Stimulated activated CD4-positive, alpha-beta T cell treated with anti-CD3 and anti-CD28 coated beads, Interleukin-12 subunit alpha, Interleukin-12 subunit beta, amount 100 ng/mL, for 48 hours (primary cell): Measurements from ENCODE around the gene PHACTR1.
"Not testable (repeated sequence)": the region's sequence is repeated elsewhere in the genome, so short reads cannot be mapped to it uniquely, and the experiment has no call there.

Experiments used
- DNase-seq, 3 donors: peaks; one replicate each; pipeline ENCODE4 v3.0.0-alpha.2; 2020; ENCODE audit warnings: low read depth in 2 of 3, low spot score in 1 of 3

PHACTR1 gene

DNA sequence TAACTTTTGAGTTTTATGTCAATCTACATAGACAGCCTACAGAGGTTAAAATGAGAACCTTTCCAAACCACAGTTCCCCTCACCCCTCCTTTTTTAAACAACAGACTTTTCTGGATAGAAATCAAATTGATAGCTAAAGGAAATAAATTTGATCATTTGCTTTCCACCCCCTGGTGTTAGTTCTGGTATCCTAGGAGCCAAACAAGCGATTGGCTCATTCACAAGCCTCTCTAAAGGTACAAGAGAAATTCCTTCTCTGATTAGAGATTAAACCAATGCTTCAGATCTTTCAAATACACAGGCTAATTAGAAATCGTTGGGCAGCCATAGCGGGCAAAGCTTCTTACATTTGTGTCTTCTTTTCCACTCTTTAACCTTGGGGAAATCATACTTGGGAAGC lies 379.5 kb downstream of the PHACTR1 start:
- DNase-seq: no peak

DNA sequence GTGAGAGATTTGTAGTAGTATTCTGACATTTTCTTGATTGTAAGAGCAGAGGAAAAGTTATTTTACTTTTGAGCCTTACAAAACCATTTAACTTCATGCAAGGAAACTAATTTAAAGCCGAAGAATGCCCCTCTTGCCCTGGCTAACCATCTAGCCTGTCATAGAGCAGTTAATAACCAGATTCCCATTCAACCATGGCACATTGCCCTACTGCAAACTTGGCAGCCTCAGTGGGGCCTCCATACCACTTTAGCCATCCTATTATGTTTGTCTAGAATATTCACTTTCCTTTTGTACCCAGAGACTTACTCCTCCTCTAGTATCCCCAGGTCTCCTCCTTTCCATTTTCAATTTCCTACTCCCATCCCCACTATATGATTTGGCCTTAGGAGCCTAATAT lies 380.9 kb downstream of the PHACTR1 start:
- DNase-seq: no peak

GRCh38 chr6:13098006-13098405 lies 381.4 kb downstream of the PHACTR1 start:
- no peak for DNase-seq

- no peak for DNase-seq
These were observed 382.4 kb downstream of the PHACTR1 start for GRCh38 chr6:13098793-13099570.

DNA sequence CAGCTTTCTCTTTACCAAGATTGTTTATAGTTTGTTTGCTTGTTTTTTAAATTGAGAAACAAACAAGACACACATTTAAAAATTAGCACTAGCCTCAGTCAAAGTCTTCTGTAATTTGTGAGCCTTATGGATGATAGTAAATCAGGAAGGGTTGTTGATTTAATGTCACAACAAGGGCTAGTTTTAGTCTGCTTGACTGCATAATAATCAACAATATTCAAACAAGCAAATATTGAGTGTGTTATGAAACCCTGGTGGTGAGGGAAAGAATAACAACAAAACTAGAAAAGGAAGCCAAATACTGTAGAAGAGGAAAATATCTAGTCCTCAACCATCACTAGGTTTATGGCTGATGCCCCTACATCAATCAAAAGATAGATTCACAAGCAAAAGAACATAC lies 383.2 kb downstream of the PHACTR1 start:
- no peak for DNase-seq

DNA sequence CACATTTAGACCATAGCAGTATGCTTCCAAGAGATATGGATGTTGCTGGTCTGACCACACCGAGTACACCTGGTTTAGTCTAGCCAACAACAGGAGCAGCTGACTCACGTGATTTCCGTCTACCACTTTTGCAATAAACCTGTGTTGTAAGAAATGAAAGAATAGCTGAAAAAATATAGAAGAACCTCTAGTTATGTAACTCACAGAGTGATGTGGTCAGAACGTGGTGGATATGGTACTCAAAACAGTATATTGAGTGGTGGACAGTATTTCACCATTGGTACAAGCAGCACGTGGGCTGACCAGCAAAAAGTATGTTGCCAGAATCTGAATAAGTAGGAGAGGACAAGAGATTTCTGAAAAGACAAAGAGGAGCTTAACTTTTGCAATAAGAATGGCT lies 384.8 kb downstream of the PHACTR1 start:
- no peak for DNase-seq

DNA sequence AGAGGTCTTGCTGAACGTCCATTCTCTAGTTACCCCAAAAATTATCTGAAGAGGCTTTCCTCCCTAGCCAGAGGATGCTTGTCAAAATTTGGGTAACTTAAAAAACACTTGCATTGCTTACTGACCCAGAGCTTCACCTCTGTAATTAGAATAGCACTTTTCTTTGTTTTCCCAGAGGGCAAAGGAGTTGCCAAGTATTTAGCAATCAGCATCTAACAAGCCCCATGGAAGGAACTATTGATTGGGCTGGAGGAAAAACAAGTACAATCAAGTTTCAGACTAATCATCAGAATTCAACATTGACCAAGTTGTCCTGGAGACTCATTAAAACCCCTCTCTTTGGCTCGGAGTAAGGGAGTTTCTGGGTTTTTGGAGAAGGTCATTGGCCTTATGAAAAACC lies 385.4 kb downstream of the PHACTR1 start:
- DNase-seq: no peak

DNA sequence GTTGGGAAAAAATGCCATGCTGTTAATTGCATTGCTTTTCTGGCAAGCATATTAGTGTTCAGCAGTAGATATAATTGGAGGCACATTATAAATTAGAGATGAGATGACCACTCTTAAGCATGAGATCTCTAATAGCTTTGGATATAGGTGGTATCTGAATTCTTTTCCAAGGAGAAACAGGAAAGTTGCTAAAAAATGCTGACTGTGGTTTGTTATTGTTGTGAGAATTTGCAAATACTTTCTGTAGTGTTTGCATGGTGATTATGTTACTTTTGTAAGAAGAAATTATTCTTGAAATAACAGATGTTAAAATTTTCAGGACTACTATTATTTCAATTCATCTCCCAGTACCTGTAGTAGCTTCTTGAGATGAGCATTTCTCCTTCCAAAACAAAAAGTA lies 386.6 kb downstream of the PHACTR1 start:
- DNase-seq: no peak

GRCh38 chr6:13105139-13105538 lies 388.6 kb downstream of the PHACTR1 start:
- no peak for DNase-seq

DNA sequence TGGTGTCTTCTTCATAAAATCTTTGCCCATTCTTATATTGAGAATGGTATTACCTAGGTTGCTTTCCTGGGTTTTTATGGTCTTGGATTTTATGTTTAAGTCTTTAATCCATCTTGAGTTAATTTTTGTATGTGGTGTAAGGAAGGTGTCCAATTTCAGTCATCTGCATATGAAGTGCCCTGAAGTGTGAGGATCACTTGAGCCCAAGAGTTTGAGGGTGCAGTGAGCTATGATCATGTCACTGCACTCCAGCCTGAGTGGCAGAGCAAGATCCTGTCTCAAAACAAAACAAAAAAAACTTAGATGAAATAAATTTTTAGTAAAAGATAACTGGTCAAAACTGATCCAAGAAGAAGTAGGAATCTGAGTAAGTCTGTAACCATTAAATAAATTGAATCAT lies 396.4 kb downstream of the PHACTR1 start:
- no peak for DNase-seq

GRCh38 chr6:13113376-13113775 lies 396.8 kb downstream of the PHACTR1 start:
- DNase-seq: no peak

- no peak for DNase-seq
These were observed 397.5 kb downstream of the PHACTR1 start for GRCh38 chr6:13113981-13114593.

DNA sequence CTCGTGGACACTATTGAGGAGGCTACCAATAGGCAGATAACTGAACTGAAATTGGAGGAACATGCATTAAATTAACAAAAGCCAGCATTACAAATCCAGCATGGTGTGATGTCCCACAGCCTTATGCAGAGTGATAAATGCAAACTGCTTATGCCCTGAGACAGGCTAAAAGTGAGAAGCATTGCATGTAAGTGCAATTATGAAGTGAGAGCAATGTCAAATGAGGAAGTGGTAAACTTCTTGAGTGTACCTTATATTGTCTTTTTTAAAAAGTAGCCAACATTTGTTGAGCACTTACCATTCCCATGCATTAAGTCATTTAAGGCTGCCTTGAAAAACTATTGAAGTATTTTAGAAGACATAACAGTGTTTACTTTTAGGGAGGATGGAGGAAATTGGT lies 399.6 kb downstream of the PHACTR1 start:
- no peak for DNase-seq

DNA sequence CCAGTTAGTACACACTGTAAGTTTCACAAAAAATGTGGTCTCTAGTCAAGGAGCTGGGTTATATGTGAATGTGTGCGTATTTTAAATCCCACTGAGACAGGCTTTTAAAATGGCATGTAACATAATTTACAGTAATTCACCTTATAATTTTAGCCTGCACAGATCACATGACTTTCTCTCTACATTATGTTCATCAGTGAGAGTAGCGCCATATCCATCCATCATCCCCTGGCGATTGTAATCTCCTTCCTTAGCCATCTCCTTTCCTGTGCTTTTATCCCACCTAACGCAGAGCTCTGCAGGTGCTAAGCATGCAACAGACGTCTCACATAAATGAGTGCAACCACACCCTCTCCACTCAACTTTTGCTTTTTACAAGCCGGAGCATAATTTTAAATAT lies 401.0 kb downstream of the PHACTR1 start:
- DNase-seq: no peak

DNA sequence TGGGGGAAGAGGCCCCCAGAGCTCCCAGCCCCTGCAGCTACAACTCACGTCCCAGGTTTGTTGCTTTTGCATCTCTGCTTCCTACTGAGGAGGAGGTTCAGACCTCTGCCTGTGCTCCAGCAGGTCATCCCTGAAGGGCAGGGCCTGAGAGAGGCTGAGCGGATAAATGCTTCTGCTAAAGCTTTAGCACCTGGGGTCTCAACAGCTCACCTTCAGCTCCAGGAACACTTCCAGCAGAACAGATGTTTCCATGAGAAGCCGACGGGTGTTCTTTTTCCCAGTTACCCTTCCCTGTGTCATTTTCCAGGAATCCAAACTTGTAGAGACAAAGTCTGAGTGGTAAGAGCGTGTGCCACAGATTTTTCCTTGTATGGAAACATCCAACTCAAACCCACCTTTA lies 403.0 kb downstream of the PHACTR1 start:
- DNase-seq: no peak

DNA sequence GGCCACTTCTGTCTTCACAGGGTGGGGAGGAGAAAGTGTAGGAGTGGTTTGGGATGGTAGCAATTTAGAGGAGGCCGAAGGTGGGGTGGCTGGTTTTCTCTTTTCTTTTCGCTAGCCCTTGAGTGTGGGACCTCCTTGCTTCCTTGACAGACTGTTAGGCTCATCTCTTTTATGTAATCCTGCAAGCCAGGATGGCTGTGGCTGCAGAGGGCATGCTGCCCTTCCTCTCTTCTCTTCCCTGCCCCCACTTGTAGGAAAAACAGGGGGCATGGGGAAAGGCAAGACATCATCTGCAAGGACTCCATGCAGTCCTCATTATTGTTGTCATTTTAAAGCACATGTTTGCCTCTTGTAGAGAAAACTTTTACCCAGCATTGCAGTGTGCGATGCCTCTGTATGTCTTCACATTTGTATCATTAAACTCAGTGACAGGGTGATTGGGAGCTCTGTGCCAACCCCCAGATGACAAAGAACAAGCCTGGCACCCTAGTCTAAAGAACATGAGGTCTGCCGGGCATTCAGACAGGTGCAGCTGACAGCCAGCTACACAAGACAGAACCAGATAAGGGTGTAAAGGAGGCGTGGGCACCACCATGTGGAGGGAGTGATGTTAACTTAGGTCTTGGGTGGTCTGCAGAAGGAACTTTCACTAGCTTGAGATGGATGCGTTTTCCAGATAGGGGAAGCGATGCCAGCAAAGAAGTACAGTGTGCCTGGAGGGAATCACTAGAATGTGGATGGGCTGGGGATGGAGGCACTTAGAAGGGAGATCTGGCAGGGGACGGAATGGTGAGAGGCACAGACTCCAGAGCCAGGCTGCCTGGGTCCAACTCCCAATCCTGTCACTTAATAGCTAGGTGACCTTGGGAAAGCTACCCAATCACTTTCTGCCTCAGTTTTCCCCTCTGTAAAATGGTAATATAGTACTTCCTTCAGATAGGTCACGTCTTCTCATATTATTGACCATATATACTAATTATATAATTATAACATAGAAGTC lies 404.2 kb downstream of the PHACTR1 start:
- no peak for DNase-seq

DNA sequence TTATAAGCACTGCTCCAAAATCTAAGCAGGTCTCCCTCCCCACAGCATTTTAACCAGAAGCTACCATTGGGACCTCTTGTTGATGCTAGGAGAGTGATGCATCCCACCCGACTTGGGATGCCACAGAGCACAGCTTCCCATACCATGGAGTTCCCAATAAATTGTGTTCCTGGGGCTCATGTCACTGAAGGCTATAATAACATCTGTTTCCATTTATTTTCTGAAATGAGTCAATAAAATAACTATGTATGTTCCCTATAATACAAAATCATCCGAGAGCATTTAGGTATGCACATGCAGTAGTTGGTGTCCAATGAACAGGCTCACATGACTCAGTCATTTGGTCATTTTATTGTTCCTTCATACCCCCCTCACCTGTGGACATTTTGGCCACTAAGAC lies 407.6 kb downstream of the PHACTR1 start:
- no peak for DNase-seq

DNA sequence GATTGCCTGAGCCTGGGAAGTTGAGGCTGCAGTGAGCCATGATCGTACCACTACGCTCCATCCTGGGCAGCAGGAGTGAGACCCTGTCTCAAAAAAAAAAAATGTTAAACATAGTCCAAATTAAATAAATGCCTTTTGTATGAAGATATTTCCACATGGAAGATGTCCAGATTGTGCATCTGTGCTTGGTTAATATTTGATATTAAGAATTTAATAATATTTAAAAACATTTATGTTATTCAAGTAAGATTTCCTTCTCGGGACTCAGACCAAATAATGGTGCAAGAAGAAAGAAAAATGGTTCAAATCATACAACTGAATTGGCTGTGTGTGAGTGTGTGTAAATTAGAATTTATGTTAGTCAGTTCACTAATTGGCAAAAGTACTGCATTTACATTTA lies 409.3 kb downstream of the PHACTR1 start:
- no peak for DNase-seq

- DNase-seq: no peak
These were observed 415.5 kb downstream of the PHACTR1 start for GRCh38 chr6:13131935-13132661.

- not testable (repeated sequence) for DNase-seq
These were observed 417.3 kb downstream of the PHACTR1 start for GRCh38 chr6:13133894-13134293.

GRCh38 chr6:13135152-13135551 lies 418.6 kb downstream of the PHACTR1 start:
- no peak for DNase-seq
